AG09319 (cell line): ENCODE data around the gene SCUBE1.

ENCODE experiments used
- DNase-seq: peaks from one replicate; pipeline ENCODE4 v3.0.0-alpha.2; 2010; ENCODE audit warnings: low read depth; ENCODE audit errors: extremely low read depth
- CTCF ChIP-seq: IDR thresholded peaks from 2 replicates; pipeline ENCODE4 v1.5.1; 2011; ENCODE audit warnings: low read depth, mild to moderate bottlenecking, inconsistent platforms, low read length, moderate library complexity

SCUBE1 gene

GRCh38 chr22:43387815-43388214 lies 44.6 kb upstream of the SCUBE1 start:
- TF ChIP-seq CTCF, result no peak
- DNase-seq, result no peak

DNA sequence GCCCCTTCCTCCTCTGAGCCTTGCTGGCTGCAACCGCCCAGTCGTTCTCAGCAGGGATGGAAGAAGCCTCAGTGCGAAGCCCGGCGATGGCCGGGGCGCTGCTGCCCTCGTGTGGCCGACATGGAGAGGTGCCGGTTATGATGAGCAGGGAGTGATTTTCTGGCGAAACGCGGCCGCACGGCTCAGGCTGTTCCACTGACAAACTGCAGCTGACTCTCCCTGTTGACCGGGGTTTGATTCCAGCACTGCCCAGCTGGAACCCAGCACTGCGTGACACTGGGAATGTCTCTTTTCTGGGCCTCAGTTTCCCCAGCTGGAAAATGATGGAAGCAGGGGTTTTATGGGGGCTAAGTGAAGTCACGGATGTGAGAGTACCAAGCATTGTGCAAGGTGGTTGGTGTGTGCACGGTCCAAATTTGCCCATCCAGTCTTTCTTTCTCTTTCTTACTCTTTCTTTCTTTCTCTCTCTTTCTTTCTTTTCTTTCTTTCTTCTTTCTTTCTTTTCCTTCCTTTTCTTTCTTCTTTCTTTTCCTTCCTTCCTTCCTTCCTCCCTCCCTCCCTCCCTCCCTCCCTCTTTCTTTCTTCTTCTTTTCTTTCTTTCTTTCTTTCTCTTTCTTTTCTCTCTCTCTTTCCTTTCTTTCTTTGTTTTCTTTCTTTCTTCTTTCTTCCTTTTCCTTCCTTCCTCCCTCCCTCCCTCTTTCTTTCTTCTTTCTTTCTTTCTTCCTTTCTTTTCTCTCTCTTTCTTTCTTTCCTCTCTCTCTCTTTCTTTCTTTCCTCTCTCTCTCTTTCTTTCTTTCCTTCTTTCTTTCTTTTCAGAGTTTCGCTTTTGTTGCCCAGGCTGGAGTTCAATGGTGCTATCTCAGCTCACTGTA lies 42.8 kb upstream of the SCUBE1 start:
- peak; percentile 30 for DNase-seq
- peak; percentile 93 for TF ChIP-seq CTCF

GRCh38 chr22:43384863-43385262 lies 41.7 kb upstream of the SCUBE1 start:
- TF ChIP-seq CTCF, result no peak
- DNase-seq, result no peak

DNA sequence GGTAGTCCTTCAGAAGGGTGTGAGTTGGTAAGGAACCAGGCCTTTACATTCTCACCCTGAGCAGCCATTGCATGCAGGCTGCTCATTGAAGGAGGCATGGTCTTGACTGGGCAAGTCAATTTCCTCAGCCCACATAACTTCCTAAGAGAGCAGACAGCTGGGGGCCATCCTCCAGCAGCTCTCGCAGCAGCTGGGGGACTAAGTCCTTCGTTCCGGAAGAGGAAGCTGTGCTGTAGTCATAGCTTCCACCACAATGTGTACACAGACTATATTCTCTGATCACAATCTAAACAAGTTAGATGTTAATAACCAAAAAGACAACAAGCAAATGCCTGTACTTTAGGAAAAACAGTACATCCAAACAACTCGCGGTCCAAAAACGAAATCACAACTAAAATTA lies 38.5 kb upstream of the SCUBE1 start:
- no peak for TF ChIP-seq CTCF
- no peak for DNase-seq

DNA sequence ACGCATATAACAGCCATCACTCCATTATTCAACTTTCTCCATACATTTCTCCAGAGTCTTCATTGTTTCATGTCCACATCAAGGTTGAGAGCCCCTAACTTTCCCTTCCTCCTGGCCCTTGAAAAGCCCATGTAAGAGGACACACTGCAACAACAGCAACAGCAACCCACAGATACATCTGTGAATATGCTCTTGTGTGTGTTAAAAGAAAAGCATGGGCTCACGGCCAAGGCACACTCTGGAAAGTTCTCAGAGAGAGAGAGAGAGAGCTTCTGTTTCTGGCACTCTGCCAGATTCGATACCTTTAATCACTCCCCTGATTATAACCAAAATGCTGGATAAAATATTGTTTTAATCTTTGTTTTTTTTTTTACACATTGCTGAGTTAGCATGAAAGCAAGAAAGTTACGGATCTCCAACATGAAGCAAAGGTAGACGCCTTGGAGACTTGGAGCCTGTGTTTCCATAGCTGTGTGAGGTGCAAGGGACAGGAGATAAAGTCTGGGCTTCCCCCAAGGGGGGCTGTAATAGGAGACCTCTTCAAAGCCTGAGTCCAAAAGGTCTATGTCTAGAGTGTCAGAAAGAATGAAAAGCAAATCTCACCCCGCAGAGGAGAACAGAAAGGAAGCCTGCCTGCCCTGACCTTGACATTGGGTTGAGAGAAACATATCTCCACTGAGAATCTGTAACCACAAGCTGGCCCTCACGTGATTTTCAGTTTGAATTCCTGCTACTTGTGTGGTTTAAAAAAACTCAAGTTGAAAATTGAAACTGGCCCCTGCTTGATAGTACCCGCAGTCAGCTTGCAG lies 34.9 kb upstream of the SCUBE1 start:
- no peak for TF ChIP-seq CTCF
- no peak for DNase-seq

DNA sequence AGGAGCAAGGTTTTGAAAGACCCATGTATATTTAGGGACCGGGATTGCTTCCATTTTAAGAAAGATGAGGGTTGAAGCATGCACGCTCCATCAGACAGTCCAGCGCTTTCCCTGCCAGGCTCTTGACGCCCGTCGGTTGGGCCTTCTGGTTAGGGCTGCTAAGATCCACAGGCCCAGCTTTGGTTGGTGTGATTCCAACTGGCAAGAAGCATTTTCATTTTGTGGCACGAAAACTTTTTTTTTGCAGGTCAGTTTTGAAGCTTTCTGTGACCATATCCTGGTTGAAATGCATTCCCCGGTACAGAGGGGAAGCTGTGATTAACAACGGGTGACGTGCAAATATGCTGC lies 34.4 kb upstream of the SCUBE1 start:
- DNase-seq, result no peak
- TF ChIP-seq CTCF, result no peak
